Breast epithelium (tissue), 4 donors: ENCODE results near the gene ARHGEF33. TPM values are rescaled to one million over a fixed set of nuclear protein-coding genes. Genes with fewer than 3 reads are reported as not detected.
"Not testable (repeated sequence)": the region's sequence is repeated elsewhere in the genome, so short reads cannot be mapped to it uniquely, and the experiment has no call there.

Source experiments
- DNase-seq, 2 donors: peaks; one replicate each; pipeline ENCODE4 v3.0.0-alpha.2; 2019; ENCODE audit warnings: low spot score in 2 of 2
- H3K27ac ChIP-seq, 2 donors: fragments of 200-600 bp; sonication (generic) in 1 of 2; one replicate each; pipeline ENCODE4 v1.5.1; 2016 to 2019; ENCODE audit warnings: mild to moderate bottlenecking in 1 of 2
- H3K27me3 ChIP-seq, 2 donors: fragments of 200-600 bp; sonication (generic) in 1 of 2; one replicate each; pipeline versions ENCODE4 v1.5.1 to v1.6.0; 2017 to 2019; ENCODE audit warnings: control low read depth in 1 of 2, mild to moderate bottlenecking in 1 of 2
- H3K36me3 ChIP-seq: fragments of 200-600 bp; one replicate; pipeline ENCODE4 v1.5.1; 2019
- H3K4me1 ChIP-seq, 2 donors: fragments of 200-600 bp; sonication (generic); one replicate each; pipeline ENCODE4 v1.5.1; 2016 to 2019; ENCODE audit warnings: control low read depth in 1 of 2
- H3K4me3 ChIP-seq, 3 donors: fragments of 200-600 bp; sonication (generic); 1 replicate in 2 of 3; 2 replicates in 1 of 3; pipeline ENCODE4 v1.5.1; 2016 to 2019; ENCODE audit warnings: mild to moderate bottlenecking in 3 of 3, moderate library complexity in 2 of 3
- H3K9me3 ChIP-seq, 2 donors: fragments of 200-600 bp; sonication (generic) in 1 of 2; one replicate each; pipeline ENCODE4 v1.5.1; 2016 to 2019; ENCODE audit warnings: control low read depth in 1 of 2
- CTCF ChIP-seq, 3 donors: fragments of 450-650 bp; IDR thresholded peaks; one replicate each; pipeline ENCODE4 v1.5.1; 2016 to 2017; ENCODE audit warnings: antibody characterized with exemption in 3 of 3, mild to moderate bottlenecking in 3 of 3, moderate library complexity in 3 of 3
- POLR2A ChIP-seq: fragments of 450-650 bp; IDR thresholded peaks from one replicate; pipeline ENCODE4 v1.6.1; 2016; ENCODE audit warnings: antibody characterized with exemption, mild to moderate bottlenecking, moderate library complexity
- POLR2AphosphoS5 ChIP-seq, 3 donors: sonication (generic); formaldehyde crosslinking; IDR thresholded peaks; one replicate each; pipeline ENCODE4 v1.6.1; 2017; ENCODE audit warnings: antibody characterized with exemption in 3 of 3
- intact Hi-C: fragments of 100-400 bp; cut with DNase I; formaldehyde crosslinking; loops from one replicate; pipeline ENCODE4 v1.15.1; 2023; ENCODE audit warnings: low total_unique reads
- total RNA-seq, 3 donors: library from RNA; depleted of rRNA; stranded (reverse); fragments of >200 nt; gene quantifications; one replicate each; pipeline ENCODE4 v1.1.0, GENCODE V29; 2016

ARHGEF33 gene
- total RNA-seq, 3 donors from 2014 or later, result 1.6 to 2.2 (median 1.9) TPM

DNA sequence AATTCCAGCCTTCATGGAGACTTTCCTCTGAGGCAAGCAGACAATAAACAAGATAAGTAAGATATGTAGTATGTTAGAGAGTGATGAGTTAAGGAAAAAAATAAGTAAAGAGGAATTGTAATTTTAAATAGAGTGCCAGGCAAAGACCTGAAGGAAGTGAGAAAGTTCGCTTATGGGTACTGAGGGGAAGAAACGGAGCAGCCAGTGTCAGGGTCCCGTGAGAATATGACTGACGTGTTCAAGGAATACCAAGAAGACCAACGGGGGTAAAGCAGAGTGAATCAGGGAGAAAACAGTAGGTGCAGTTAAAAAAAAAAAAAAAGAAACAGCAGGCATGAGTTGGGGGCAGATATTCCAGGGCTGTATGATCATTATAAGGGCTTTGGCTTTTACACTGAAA is 45.1 kb downstream of the ARHGEF33 start:
- no peak overlapping the region for H3K27ac ChIP-seq
- no peak for DNase-seq
- H3K27me3 ChIP-seq, result no peaks in the 10 kb centered on the region
- intact Hi-C loops, result no loop called here
- no peak overlapping the region for H3K4me3 ChIP-seq
- peaks cover 5% of the 10 kb centered on the region for H3K36me3 ChIP-seq
- H3K4me1 ChIP-seq, result no peaks in the 10 kb centered on the region
- TF ChIP-seq POLR2A, result no peak
- no peak for TF ChIP-seq CTCF (IDR thresholded peaks at IDR 0.05)
- TF ChIP-seq POLR2AphosphoS5 (IDR thresholded peaks at IDR 0.05), result no peak
- no peaks in the 10 kb centered on the region for H3K9me3 ChIP-seq

GRCh38 chr2:38935568-38936172 is 46.0 kb downstream of the ARHGEF33 start:
- intact Hi-C loops, result no loop called here
- no peaks in the 10 kb centered on the region for H3K27me3 ChIP-seq
- TF ChIP-seq POLR2A (no peak), CTCF (IDR thresholded peaks at IDR 0.05) (no peak), POLR2AphosphoS5 (IDR thresholded peaks at IDR 0.05) (no peak)
- no peak overlapping the region for H3K27ac ChIP-seq
- peaks cover 5% of the 10 kb centered on the region for H3K36me3 ChIP-seq
- H3K4me1 ChIP-seq, result no peaks in the 10 kb centered on the region
- H3K9me3 ChIP-seq, result no peaks in the 10 kb centered on the region
- H3K4me3 ChIP-seq, result no peak overlapping the region
- DNase-seq, result no peak

- intact Hi-C loops, H3K27ac ChIP-seq, H3K9me3 ChIP-seq, H3K36me3 ChIP-seq, H3K27me3 ChIP-seq, DNase-seq, H3K4me3 ChIP-seq, H3K4me1 ChIP-seq: not testable (repeated sequence)
These were observed 46.8 kb downstream of the ARHGEF33 start for GRCh38 chr2:38936516-38936915.

DNA sequence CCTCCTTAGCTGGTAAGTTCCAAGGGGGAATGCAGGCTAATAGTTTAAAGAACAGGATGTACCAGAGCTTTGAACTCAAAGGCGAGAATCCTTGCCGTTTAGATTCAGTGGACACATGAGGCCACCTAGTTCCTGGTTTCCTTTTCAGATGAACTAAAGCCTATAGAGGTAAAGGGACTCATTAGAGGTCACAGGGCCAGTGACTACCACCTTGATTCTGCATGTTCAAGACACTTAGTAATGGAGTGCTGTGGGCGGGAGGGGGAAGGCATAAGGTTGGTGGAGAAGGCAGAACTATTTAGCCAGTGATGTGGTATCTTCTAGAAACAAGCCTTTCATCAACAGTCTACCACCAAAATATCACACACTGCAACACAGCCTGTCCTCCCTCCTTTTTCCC is 47.9 kb downstream of the ARHGEF33 start:
- no peak overlapping the region for H3K27ac ChIP-seq
- H3K9me3 ChIP-seq, result no peaks in the 10 kb centered on the region
- intact Hi-C loops, result no loop called here
- H3K4me1 ChIP-seq, result no peaks in the 10 kb centered on the region
- H3K4me3 ChIP-seq, result no peak overlapping the region
- H3K27me3 ChIP-seq, result no peaks in the 10 kb centered on the region
- DNase-seq, result no peak
- no peak for TF ChIP-seq CTCF (IDR thresholded peaks at IDR 0.05)
- no peaks in the 10 kb centered on the region for H3K36me3 ChIP-seq

GRCh38 chr2:38940746-38941145 is 51.1 kb downstream of the ARHGEF33 start:
- DNase-seq, result no peak
- no peaks in the 10 kb centered on the region for H3K4me1 ChIP-seq
- intact Hi-C loops, result no loop called here
- TF ChIP-seq CTCF (IDR thresholded peaks at IDR 0.05) (no peak), POLR2A (no peak), POLR2AphosphoS5 (IDR thresholded peaks at IDR 0.05) (no peak)
- H3K4me3 ChIP-seq, result no peak overlapping the region
- no peak overlapping the region for H3K27ac ChIP-seq
- no peaks in the 10 kb centered on the region for H3K36me3 ChIP-seq
- H3K9me3 ChIP-seq, result no peaks in the 10 kb centered on the region
- no peaks in the 10 kb centered on the region for H3K27me3 ChIP-seq

DNA sequence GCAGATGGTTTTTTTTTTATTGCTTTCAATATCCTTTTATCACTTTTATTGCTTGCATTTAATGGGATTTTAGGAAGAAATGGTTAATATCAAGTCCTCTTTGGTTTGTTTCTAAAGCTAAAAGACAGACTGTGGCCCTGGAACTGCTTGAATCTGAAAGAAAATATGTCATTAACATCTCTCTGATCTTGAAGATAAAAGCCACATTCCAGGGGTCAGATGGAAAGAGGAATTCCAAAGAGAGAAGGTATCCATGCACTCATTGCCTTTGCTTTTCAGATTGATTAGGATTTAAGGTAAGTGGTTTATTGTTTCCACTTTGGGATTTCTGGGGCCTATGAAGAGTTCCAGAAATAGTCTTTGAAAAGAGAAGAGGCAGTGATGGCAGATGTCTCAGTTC is 54.1 kb downstream of the ARHGEF33 start:
- TF ChIP-seq POLR2AphosphoS5 (IDR thresholded peaks at IDR 0.05) (no peak), POLR2A (no peak), CTCF (IDR thresholded peaks at IDR 0.05) (no peak)
- Histone ChIP-seq H3K36me3 (no peaks in the 10 kb centered on the region), H3K4me3 (no peak overlapping the region), H3K27me3 (no peaks in the 10 kb centered on the region), H3K9me3 (no peaks in the 10 kb centered on the region), H3K4me1 (no peaks in the 10 kb centered on the region), H3K27ac (no peak overlapping the region)
- intact Hi-C loops, result no loop called here
- no peak for DNase-seq
